Activated CD4-positive, CD25-positive, alpha-beta regulatory T cell treated with anti-CD3 and anti-CD28 coated beads, Interleukin-2, amount 50 U/mL, for 72 hours (primary cell): ENCODE measurements around the gene UBXN1.

Source experiments
- DNase-seq: peaks from one replicate; pipeline ENCODE4 v3.0.0; 2021

Gene UBXN1, protein sequence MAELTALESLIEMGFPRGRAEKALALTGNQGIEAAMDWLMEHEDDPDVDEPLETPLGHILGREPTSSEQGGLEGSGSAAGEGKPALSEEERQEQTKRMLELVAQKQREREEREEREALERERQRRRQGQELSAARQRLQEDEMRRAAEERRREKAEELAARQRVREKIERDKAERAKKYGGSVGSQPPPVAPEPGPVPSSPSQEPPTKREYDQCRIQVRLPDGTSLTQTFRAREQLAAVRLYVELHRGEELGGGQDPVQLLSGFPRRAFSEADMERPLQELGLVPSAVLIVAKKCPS

DNA sequence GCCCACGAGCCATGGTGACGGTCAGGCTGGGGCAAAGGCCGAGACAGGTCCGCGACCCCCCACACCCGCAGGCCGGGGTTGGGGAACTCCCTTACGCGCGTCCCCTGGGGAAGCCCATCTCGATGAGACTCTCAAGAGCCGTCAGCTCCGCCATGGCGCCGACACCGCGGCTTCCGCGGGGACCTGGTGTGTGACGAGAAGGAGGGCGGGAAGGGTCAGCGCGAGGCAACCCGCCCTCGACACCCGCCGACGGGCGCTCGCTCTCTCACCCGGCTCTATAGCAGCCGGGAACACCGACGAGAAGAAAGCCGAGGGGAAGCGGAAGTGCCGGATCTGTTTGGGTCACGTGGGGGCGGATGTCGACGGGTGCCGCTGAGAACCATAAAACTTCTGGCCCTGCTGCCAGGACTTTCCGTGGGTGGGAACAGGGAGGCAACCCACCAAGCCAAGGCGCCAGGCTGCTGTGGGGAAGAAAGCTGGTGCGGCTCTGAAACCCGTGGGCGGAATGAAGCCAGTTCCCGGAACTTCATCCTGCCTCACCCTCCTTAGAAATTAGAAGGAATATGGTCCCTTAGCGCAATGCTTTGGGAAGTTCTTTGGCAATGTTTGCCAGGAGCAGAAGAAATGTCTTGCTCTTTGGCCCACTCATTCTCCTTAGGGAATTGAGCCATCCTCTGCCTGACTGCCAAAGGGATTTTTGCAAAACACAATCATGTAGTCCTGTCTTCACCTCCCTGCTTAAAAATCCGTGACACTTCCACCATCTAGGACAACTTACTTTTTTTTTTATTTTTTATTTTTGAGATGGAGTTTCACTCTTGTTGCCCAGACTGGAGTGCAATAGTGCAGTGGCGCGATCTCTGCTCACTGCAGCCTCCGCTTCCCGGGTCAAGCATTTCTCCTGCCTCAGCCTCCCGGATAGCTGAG is at the start of gene UBXN1:
Gene UBXN1 (minus strand): TSS at position 304 of the 927 bp plus-strand sequence. CDS start 150 bp downstream, at position 154.
- DNase-seq, result peak; percentile 81

DNA sequence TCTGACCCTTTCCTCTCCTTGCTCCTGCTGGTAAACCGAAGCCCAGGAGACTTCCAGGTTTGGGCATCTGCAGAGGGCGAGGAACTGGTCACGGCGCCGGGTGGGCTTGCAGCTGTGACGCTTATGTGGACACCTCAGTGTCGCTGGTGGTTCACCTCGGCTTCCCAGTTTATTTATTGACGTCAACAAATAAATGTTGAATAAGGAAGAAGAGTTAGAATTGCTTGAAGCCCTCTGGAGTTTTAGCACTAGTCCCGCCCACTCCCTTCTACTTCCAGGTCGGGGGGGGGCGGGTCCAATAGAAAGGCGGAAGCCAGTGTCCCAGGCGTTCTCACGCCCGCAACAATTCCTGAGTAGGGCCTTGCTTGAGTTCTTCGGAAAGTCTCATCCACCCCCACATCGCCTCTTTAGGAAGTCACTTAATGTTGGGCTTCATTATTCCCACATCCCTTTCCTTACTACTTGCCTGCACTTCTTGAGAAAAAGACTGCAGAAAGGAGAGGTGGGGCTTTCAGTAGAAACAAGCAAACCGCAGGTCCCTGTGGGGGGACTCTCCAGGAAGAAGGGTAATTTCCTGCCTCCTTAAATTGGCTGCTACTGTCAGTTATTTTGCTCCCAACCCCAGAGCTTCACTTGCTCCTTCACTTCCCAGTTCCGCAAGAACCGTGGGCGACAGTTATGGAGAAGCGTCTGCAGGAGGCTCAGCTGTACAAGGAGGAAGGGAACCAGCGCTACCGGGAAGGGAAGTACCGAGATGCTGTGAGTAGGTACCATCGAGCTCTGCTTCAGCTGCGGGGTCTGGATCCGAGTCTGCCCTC is 49.5 kb upstream of the UBXN1 start, which contains the start of gene TTC9C:
Gene TTC9C (plus strand): TSS at position 316 of the 818 bp plus-strand sequence. CDS start 363 bp downstream, at position 679.
- peak; percentile 68 for DNase-seq

DNA sequence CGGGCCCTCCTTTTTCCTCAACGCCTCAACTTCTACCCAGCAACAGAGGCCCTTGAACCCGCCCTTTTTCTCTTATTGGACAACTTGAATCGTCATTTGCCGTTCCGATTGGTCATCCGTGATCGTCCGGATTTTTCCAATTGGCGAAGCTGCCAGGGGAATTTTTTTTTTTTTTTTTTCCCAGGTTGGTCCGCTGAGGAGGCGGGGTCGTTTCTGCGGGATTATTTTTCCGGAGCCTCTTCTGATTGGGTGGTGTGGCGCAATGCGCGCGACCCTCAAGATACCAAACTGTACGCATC is 48.9 kb upstream of the UBXN1 start:
- peak; percentile 73 for DNase-seq

DNA sequence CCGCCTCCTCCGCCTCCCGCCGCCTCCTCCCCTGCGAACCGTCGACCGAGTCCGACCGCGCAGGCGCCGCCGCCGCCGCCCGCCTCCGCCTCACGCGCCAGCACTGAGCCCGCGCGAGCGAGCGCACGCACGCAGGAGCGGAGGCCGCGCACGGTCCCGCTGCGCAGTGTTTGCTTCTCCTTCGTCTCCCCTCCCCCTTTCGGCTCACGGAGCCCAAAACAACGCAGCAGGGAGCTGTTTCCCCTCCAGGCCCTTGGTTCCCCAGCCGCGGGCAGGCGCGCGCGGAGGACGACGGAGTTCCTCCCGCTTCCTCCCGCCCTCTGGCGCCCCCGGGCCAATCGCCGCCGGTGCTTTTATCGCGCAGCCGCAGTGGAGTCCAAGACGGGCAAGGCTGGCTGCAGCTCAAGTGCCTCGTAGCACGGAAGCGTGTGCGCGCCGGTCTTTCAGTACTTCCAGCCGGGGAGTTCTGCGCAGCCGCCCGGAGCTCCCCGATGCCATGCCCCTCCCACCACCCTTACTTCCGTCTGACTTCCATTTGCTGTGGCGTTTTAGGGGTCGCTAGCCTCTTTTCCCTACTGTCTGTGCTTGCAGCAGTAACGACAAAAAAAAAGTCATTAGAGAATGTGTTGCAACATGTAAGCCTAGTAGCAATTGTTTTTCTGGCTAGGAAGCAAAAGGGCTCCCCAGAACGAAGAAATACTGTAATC is 48.4 kb upstream of the UBXN1 start, which contains the start of gene HNRNPUL2:
Gene HNRNPUL2 (minus strand): TSS at position 293 of the 707 bp plus-strand sequence. CDS start 301 bp downstream, outside the sequence.
- peak; percentile 97 for DNase-seq

DNA sequence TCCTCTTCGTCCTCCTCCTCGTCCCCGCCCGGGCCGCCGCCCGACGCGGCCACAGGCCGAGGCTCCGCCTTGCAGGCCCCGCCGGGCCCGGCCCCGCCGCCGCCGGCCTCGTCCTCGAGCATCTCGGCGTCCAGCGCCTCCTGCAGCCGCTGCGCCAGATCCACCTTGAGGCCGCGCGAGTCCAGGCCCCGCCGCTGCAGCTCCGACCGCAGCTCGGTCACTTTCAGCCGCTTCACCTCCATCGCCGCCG is 48.0 kb upstream of the UBXN1 start:
- DNase-seq, result no peak

DNA sequence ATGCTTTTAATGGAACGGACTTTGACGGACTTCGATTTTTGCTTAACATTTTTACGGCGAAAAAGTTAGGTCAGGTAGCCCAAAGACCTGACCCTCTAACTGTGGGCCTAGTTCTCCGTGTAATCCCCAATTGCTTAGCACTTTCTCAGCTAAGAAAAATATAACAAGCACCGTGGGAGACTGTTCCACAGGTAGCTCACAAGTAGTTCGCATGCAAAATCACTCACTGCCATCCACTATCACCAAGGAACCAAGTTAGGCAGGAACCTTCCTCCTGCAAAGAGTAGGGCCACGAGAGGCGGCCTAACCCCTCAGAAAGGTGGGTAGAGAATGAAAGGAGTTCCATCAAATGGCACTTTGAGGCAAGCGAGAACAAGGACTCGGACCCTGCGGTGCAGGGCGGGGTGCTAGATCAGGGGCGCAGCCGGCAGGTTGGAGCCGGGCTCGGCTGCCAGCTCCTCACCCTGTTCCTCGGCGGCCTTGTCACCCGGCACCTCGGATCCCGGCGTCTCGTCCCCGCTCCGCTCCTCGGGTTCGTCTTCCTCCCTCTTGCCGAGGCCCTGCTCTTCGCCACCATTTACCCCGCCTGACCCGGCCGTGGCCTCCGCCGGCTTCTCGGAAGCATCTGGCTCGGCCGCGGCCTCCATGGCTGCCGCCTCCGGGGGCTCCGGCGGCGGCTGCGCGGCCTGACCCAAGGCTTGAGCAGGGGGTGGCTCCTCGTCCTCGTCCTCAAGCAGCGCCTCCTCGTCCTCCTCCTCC is 47.5 kb upstream of the UBXN1 start:
- DNase-seq, result no peak

DNA sequence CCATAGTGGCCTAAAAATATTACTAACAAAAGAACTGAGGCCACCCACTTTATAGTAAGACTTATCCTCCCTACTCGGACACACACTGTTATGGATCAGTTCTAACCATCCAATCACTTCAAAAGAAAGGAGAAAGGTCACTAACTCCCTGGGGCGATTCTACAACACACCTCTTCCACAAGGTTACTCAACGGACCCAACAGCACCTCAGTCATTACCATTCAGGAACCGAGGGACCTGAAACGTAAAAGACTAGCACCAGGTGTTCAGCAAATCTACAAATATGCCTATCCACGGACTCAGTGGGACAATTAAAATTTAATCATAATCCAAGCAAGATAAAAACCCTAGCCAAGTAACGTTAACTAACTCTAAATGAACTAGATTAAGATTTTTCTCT is 46.8 kb upstream of the UBXN1 start:
- DNase-seq, result no peak

DNA sequence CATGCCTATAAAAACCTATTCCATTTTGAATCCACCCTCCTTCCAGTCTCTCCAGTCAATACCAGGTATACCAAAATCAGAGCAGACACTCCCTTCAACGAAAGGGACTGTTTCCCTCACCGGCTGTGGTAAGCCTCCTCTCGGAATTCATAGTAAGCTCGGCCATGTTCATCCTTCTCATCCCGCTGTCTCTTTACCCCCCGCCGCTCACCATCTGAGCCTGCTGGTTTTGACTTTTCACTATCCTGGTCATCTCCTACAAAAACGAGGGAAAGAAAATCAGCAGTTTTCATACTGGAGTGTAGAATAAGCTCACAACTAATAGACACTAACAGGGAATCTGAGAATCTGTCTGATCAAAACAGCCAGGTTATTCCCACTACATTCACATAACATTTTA is 45.3 kb upstream of the UBXN1 start:
- no peak for DNase-seq

DNA sequence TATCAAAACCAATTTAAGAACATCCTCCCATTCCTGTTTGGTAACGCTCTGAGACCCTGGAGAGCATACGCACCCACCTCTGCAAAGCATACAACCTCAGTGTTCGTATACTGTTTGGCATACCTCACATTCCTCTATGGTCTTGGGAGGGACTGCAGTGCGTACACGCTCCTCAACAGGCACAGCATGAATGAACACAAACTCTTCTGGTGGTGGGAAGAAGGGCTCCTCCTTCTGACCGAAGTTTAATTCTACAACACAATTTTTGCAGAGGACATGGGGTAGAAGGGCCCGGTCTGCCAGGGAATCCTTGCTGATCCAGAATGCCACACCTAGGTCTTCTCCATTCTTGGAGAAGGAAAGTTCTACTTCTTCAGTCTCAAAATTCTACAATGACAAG is 43.1 kb upstream of the UBXN1 start:
- no peak for DNase-seq

DNA sequence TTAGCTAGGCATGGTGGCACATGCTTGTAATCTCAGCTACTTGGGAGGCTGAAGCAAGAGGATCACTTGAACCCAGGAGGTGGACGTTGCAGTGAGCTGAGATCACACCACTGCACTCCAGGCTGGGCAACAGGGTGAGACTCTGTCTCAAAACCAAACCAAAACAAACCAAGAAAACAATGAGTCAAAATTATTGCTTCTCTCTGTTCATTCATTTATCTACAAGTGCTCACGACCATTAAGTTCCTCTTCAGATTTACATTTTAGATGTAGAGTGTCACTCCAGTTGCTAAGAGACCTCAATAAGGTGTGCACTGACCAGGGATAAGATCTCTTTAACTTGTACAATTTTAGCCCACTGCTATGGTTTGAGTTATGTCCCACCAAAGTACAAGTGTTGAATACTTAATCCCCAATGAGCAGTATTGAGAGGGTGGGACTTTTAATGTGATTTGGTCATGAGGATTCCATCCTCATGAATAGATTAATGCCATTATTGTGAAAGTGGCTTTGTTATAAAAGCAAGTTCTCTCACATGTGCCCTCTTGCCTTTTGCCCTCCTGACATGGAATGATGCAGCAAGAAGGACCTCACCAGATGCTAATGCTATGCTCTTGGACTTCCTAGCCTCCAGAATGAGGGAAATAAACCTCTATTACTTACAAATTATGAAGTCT is 40.6 kb upstream of the UBXN1 start:
- DNase-seq, result no peak

DNA sequence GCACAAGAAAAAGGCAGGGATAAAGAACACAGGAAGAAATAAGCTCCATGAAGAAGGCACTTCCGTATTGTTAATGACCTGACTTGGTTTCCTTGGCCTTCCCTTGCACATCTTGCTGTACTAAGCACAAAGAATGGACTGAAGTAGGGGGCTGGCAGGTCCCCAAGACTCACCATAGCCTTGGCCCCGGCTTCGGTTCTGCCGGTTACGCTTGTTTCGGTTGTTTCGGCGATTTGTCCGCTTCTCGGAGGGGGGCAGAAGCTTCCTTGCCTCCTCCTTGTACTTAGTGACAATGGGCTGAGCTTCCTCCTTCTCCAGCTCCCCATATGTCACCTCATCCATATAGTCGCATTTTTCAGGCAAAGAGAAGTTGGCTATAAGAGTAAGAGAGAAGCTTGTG is 37.9 kb upstream of the UBXN1 start:
- DNase-seq, result no peak

DNA sequence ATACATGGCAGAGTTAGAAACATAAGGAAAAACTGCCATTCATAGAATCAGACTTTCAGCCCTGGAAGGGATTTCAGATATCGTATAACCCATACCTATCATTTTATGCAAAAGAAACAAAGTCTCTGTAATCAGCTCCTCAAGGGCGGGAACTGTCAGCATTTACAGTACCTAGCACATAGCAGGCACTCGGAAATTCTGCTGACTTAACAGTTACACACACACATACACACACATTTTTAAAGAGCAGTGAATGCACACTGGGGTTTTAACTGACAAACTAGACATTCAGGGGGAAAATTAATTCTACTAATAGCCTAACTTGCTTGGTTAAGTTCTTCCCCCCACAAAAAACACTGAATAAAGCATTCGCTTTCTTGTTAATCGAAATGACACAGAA is 37.3 kb upstream of the UBXN1 start:
- no peak for DNase-seq

DNA sequence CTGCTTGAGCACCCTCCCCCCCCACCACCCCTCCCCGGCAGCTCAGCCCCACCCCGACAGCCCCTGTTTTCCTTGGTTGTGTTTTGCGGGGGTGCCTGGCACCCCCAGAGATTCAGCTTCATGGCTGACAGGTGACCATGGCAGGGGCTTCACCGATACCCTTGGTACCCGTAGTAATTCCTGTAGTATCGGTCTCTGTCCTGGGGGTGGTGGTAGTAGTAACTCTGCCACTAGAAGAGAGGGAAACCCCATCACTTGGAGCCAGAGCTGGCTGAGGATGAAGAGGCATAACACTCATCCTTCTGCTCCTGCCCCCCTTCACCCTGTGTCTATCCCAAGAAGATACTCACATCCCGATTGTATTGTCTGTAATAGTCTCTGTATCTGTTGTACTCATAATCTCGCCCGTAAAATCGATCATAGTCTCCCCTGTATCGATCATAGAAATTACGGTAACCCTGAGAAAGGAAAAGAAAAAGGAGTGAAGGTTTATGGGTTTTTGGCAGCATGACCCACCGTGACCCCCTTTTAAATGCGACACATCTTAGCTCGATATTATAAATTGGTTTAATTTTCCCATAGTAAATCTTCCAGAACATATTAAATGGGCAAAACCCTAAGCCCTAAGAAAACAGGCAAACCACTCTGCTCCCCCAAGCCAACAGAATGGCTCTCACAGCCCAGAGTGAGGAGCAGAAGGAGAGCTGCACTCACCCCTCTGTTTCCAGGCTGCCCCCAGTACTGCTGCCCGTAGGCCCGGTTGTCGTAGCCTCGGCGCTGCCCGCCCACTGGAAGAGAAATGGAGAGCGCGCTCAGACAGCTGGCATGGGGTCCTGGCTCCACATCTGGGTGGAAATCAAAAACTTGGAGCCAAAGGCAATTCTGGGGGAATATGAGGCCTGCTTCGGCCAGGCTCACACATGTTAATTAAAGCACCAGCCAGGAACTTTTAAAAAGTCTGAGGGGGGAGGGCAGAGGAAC is 36.6 kb upstream of the UBXN1 start:
- DNase-seq, result no peak

DNA sequence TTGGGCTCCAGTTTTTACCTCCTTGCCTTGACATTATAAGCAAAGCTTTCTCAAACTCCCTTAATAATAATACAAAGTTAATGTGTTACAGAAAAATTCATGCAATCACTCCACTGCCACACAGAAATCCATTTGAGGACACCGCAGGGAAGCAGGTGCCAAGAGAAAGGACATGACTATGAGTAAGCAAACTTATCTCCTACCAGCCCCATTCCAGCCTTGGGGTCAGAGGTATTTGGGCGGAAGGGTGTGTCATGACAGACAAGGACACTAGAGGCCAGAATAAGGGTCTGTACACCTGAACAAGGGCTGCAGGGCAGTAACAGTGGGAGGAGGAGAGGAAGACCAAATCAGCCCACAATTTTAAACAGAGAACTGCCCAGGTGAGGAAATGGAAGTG is 34.5 kb upstream of the UBXN1 start:
- DNase-seq, result no peak

DNA sequence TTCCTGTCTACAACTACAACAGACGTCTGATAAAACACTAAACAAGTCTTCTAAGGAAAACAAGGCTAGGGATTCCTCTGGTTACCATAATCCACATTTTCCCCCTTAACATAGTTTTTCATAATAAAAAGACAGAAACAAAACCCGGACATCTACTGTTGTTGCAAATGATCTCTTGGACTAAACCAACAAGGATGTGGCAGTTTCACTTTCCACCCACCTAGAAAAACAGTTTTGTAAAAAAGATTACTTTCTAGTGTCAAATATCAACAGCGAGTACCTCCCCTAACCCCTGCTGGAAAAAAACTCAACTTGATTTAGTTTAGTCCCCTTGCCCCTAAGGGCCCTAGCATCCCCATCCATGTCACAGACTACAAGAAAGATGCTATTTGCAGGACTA is 34.0 kb upstream of the UBXN1 start:
- no peak for DNase-seq

DNA sequence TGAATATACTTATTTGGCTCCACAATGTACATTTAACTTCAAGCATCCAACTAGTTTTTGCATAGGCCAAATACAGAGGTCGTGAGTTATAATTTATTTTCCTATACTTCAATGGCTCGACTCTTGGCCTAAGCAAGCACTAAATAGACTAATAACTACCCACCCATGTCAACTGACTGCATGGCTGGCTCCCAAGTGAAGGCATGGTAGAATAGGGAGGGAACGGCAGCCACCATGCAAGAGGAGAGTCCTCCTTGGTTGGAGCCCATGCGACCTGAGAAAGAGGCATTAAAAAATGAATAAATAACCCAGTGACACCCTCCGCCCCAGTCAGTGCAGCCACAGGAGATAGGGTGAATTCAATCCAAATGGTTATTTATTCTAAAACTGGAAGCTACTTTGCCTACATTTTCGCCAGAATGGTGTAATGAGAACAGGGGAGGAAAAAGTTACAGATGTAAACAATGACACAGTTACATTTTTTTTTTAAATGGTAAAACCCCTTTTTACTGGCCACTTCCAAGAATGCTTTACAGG is 33.5 kb upstream of the UBXN1 start:
- no peak for DNase-seq

DNA sequence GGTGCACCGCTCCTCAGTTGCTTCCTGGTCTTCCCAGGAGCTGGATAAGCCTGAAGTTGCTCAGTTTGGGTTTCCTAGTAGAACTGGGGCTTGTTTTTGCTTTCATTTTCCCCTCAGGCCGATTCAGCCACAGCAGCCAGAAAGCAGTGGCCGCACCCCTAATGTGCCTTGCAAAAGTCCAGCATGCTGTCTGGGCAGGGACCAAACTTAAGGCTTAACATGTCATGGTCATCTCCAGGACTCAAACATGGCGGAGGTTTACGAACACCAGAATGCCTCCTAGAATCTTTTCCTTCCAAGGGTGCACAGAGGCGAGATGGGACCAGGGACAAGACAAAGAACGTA is 31.1 kb upstream of the UBXN1 start:
- no peak for DNase-seq

DNA sequence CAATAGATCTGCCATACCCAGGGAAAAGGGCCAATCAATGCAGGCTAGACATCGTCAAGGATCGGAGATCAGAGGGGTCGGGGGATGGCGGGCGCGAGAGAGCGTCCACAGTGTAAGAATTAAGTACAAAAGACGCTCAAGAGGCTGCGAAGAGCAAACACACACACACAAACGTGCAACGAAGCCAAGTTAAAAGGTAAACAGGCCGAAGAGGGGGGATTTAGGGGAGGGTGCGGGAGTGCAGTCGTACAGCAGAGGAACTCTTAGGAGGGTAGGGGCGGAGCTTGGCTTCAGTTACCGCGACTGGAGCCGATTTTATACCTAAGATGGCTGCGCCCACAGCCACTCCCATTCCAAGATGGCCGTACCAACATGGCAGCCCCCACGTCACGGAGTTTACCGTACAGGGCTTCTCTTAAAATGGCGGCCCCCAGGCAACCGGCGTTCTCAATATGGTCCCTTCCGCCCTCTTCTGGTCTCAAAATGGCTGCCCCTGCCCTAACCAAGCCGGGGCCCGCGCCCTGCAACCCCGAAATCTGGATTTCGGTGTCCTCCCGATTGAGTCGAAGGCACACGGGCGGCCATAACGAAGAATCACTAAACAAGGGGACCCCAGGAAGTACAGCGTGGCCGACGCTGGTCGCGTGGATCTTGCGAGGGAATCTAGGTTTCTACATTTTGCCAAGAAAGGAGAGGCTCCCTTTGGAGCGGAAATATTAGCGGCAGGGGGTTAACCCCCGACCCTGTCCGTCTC is 30.6 kb upstream of the UBXN1 start:
- DNase-seq, result peak; percentile 86

DNA sequence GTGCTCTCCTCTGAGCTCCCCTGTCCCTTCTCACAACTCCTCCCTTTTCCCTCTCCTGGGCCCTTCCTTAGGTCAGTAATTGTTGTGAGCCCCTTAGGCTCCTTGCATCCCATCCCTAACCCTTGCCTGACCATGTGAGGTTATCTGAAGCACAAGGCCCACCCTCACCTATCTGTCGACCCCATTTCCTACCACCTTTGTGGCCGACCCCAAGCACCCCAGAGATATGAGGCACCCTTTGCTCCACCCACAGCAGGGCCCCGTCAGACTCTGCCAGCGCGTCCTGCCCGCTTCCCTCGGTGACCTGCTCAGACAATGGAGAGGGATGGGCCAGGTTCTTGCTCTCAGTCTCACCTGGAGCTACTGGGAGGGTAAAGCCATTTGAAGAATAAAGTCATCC is 29.9 kb upstream of the UBXN1 start:
- peak; percentile 52 for DNase-seq
